Body of pancreas (tissue), 4 donors: ENCODE measurements around the gene ACTL8. TPM values are rescaled to one million over a fixed set of nuclear protein-coding genes. Genes with fewer than 3 reads are reported as not detected.

Experiments
- ATAC-seq: fragments of 150-250 bp; one replicate; pipeline ENCODE4 v1.9.1; 2016
- DNase-seq, 4 donors: peaks; one replicate each; pipeline ENCODE4 v3.0.0-alpha.2; 2019
- H3K27ac ChIP-seq, 4 donors: fragments of 200-600 bp; sonication (generic); 1 replicate in 3 of 4; 2 replicates in 1 of 4; pipeline versions ENCODE4 v1.5.1 to v1.6.1; 2016 to 2019; ENCODE audit warnings: mild to moderate bottlenecking in 1 of 4, mixed read lengths in 1 of 4, moderate library complexity in 1 of 4
- H3K27me3 ChIP-seq, 2 donors: fragments of 200-600 bp; sonication (generic); one replicate each; pipeline ENCODE4 v1.6.0; 2016; ENCODE audit warnings: mild to moderate bottlenecking in 1 of 2
- H3K36me3 ChIP-seq, 2 donors: fragments of 200-600 bp; sonication (generic); replicated peaks in 1 of 2; 2 replicates each; pipeline ENCODE4 v1.5.1; 2016; ENCODE audit warnings: low read depth in 2 of 2; ENCODE audit not compliant: insufficient read depth in 1 of 2
- H3K4me1 ChIP-seq: fragments of 200-600 bp; sonication (generic); one replicate; pipeline ENCODE4 v1.6.0; 2016
- H3K4me3 ChIP-seq, 2 donors: fragments of 200-600 bp; sonication (generic); 1 replicate in 1 of 2; 2 replicates in 1 of 2; pipeline ENCODE4 v1.5.1; 2016 to 2019
- H3K9me3 ChIP-seq, 3 donors: fragments of 200-600 bp; sonication (generic); 1 replicate in 2 of 3; 2 replicates in 1 of 3; pipeline ENCODE4 v1.5.1; 2016
- CTCF ChIP-seq, 7 experiments: fragments of 450-650 bp in 4 of 7; fragments of 200-600 bp in 3 of 7; sonication (generic) in 3 of 7; IDR thresholded peaks; one replicate each; pipeline ENCODE4 v1.5.1; 2016 to 2019; ENCODE audit warnings: antibody characterized with exemption in 7 of 7
- POLR2A ChIP-seq, 3 donors: fragments of 450-650 bp; IDR thresholded peaks; one replicate each; pipeline ENCODE4 v1.6.1; 2016; ENCODE audit warnings: antibody characterized with exemption in 3 of 3, mild to moderate bottlenecking in 2 of 3
- WGBS, 2 donors: methylation state at CpG; one replicate each; pipeline ENCODE4 v1.1.5; 2017; 5-methylcytosine and 5-hydroxymethylcytosine counted together
- intact Hi-C: fragments of 100-400 bp; cut with DNase I; formaldehyde crosslinking; loops from one replicate; pipeline ENCODE4 v1.15.1; 2023
- total RNA-seq, 2 donors: library from RNA; depleted of rRNA; stranded (reverse); fragments of >200 nt; gene quantifications; one replicate each; pipeline ENCODE4 v1.1.0, GENCODE V29; 2016

The ACTL8 gene
- total RNA-seq, 2 donors from 2014 or later, result not detected

DNA sequence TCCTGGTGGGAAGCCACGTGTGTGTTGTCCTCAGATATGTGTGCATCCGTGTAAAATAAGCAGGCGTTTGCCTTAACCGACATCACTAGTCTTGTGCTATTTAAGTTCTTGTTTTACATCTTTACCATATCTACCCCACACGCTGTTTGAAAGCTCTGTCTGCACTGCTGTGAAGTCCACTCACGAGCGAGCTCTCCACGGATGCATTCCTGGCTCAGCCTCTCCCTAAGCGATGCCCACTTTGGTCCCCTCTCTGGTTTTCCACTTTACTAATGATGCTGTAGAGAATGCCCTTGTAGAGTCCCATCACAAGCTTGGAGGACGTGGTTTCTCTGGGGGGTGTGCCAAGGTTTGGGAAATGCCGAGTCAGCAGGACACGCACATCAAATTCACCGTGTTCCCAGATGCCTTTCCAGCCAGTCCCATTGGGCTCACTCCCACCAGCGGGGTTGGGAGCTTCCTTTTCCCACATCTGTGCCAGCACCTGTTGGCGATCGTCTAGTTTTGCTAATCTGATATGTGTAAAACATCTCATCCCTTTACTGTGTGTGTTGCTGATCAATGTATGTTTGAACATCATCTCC, 43.8 kb downstream of the ACTL8 start:
- 57 to 65% methylated on average over 15 to 16 of the region's 16 CpGs for WGBS, 2 donors
- Histone ChIP-seq H3K27me3 (peaks cover 0 to 3% of the 10 kb centered on the region in 2 donors), H3K36me3 (no peaks in the 10 kb centered on the region), H3K27ac (no peak overlapping the region), H3K9me3 (no peaks in the 10 kb centered on the region), H3K4me1 (no peaks in the 10 kb centered on the region), H3K4me3 (no peak overlapping the region)
- ATAC-seq, result no peak
- no peak for TF ChIP-seq CTCF (IDR thresholded peaks at IDR 0.05)
- no peak for TF ChIP-seq POLR2A (IDR thresholded peaks at IDR 0.05)
- no peak for DNase-seq
- intact Hi-C loops, result no loop called here

GRCh38 chr1:17799642-17800041, 44.5 kb downstream of the ACTL8 start:
- intact Hi-C loops, result no loop called here
- no peaks in the 10 kb centered on the region for H3K4me1 ChIP-seq
- no peak for TF ChIP-seq CTCF (IDR thresholded peaks at IDR 0.05)
- DNase-seq (no peak), ATAC-seq (no peak)
- peaks cover 0 to 3% of the 10 kb centered on the region in 2 donors for H3K27me3 ChIP-seq
- no peak overlapping the region for H3K27ac ChIP-seq
- 46 to 50% methylated on average over 8 of the region's 8 CpGs for WGBS, 2 donors
- H3K9me3 ChIP-seq, result no peaks in the 10 kb centered on the region
- no peak overlapping the region for H3K4me3 ChIP-seq
- no peaks in the 10 kb centered on the region for H3K36me3 ChIP-seq

GRCh38 chr1:17802164-17802563, 47.0 kb downstream of the ACTL8 start:
- Histone ChIP-seq H3K4me1 (no peaks in the 10 kb centered on the region), H3K27me3 (peaks cover 0 to 3% of the 10 kb centered on the region in 2 donors)

GRCh38 chr1:17802945-17803344, 47.8 kb downstream of the ACTL8 start:
- H3K27me3 ChIP-seq, result peaks cover 0 to 3% of the 10 kb centered on the region in 2 donors
- H3K4me1 ChIP-seq, result no peaks in the 10 kb centered on the region
- no peak for TF ChIP-seq POLR2A (IDR thresholded peaks at IDR 0.05)
- TF ChIP-seq CTCF (IDR thresholded peaks at IDR 0.05), result no peak
- intact Hi-C loops, result no loop called here
- no peaks in the 10 kb centered on the region for H3K9me3 ChIP-seq
- H3K27ac ChIP-seq, result no peak overlapping the region
- WGBS, 2 donors, result 80 to 89% methylated on average over 7 of the region's 7 CpGs
- ATAC-seq (no peak), DNase-seq (no peak)
- no peaks in the 10 kb centered on the region for H3K36me3 ChIP-seq
- no peak overlapping the region for H3K4me3 ChIP-seq

More at GRCh38 chr1:17802164-17802563, 47.0 kb downstream of the ACTL8 start:
- WGBS, 2 donors, result 54 to 61% methylated on average over 11 of the region's 11 CpGs
- TF ChIP-seq POLR2A (IDR thresholded peaks at IDR 0.05) (no peak), CTCF (IDR thresholded peaks at IDR 0.05) (no peak)
- Histone ChIP-seq H3K27ac (no peak overlapping the region), H3K4me3 (no peak overlapping the region), H3K9me3 (no peaks in the 10 kb centered on the region), H3K36me3 (no peaks in the 10 kb centered on the region)
- no peak for ATAC-seq
- intact Hi-C loops, result no loop called here
- DNase-seq, result no peak
